K562 (cell line): ENCODE data around the gene RBM12. TPM values are rescaled to one million over a fixed set of nuclear protein-coding genes. Genes with fewer than 3 reads are reported as not detected.

Experiments used
- ATAC-seq: fragments of 200-7000 bp; cut with Tn5 transposase; 3 replicates; pipeline ENCODE4 v1.9.1; 2020; ENCODE audit warnings: moderate library complexity
- BruUV-seq: library from RNA; stranded (reverse); fragments of 400-500 nt; replicated peaks from 2 replicates; lab custom pipeline; 2021; lab: Mats Ljungman, UMichigan
- CTCF ChIA-PET: fragments of 300-600 bp; formaldehyde crosslinking; extraction: SDS; loops from one replicate; lab custom pipeline; 2021; ENCODE audit warnings: low intra/inter-chr PET ratio; lab: Yijun Ruan, JAX
- POLR2A ChIA-PET: fragments of 300-600, 350-650 bp; sonication (Branson Sonifier 250); formaldehyde crosslinking; extraction: SDS; loops from one replicate; lab custom pipeline; 2021; ENCODE audit warnings: antibody characterized with exemption, inconsistent platforms; lab: Yijun Ruan, JAX
- DNase-seq, 4 experiments: peaks; one replicate each; pipeline versions ENCODE4 v3.0.0 to v3.0.0-alpha.2; 2011 to 2018; ENCODE audit warnings: low spot score in 3 of 4, mixed read lengths in 3 of 4; ENCODE audit errors: extremely low read depth in 1 of 4
- FAIRE-seq: peaks from 2 replicates; lab custom pipeline; 2011; peaks lifted over from hg19 to GRCh38; lab: Jason Lieb, UNC
- H2AFZ ChIP-seq: 2 replicates; pipeline ENCODE4 v1.6.0; 2011; ENCODE audit warnings: low read depth, low read length, control low read depth, inconsistent platforms
- H3K27ac ChIP-seq: fragments of 200-600 bp; 3 replicates; pipeline ENCODE4 v1.8.0; 2011; ENCODE audit warnings: low read depth, mild to moderate bottlenecking, control low read depth, inconsistent platforms, low read length, moderate library complexity, mixed read lengths; ENCODE audit errors: extremely low read depth
- H3K27me3 ChIP-seq, 2 experiments: fragments of 300-600 bp in 1 of 2; 2 replicates in 1 of 2; 3 replicates in 1 of 2; pipeline versions ENCODE4 v1.6.0 to v1.8.0; 2011; ENCODE audit warnings: inconsistent platforms in 2 of 2, low read length in 2 of 2, mild to moderate bottlenecking in 1 of 2, mixed read lengths in 1 of 2, moderate library complexity in 1 of 2; ENCODE audit not compliant: control insufficient read depth in 2 of 2, insufficient read depth in 2 of 2
- H3K36me3 ChIP-seq: fragments of 300-600 bp; 3 replicates; pipeline ENCODE4 v1.8.0; 2011; ENCODE audit warnings: mild to moderate bottlenecking, low read length, inconsistent platforms; ENCODE audit not compliant: control insufficient read depth, insufficient read depth
- H3K4me1 ChIP-seq, 2 experiments: fragments of 200-600 bp in 1 of 2; replicated peaks in 1 of 2; 2 replicates in 1 of 2; 3 replicates in 1 of 2; pipeline versions ENCODE4 v1.5.1 to v1.8.0; 2011; ENCODE audit warnings: inconsistent platforms in 2 of 2, low read length in 2 of 2, mild to moderate bottlenecking in 1 of 2, mixed read lengths in 1 of 2, moderate library complexity in 1 of 2; ENCODE audit not compliant: control insufficient read depth in 2 of 2, insufficient read depth in 2 of 2
- H3K4me2 ChIP-seq: 2 replicates; pipeline ENCODE4 v1.6.1; 2011; ENCODE audit warnings: low read length, control low read depth, inconsistent platforms, mixed read lengths; ENCODE audit not compliant: insufficient read depth
- H3K4me3 ChIP-seq: fragments of 200-600 bp; sonication (generic), shearing (Covaris generic); 2 replicates; pipeline ENCODE4 v1.5.1; 2016; ENCODE audit warnings: control low read depth, inconsistent platforms
- H3K79me2 ChIP-seq: fragments of 200-600 bp; 3 replicates; pipeline ENCODE4 v1.8.0; 2011; ENCODE audit warnings: low read length, inconsistent platforms; ENCODE audit not compliant: control insufficient read depth, insufficient read depth
- H3K9ac ChIP-seq, 2 experiments: 2 replicates each; pipeline versions ENCODE4 v1.6.0 to v1.6.1; 2011; ENCODE audit warnings: low read depth in 2 of 2, low read length in 2 of 2, control low read depth in 1 of 2, inconsistent platforms in 1 of 2, mild to moderate bottlenecking in 1 of 2, mixed read lengths in 1 of 2; ENCODE audit not compliant: insufficient read depth in 1 of 2
- H3K9me1 ChIP-seq: one replicate; pipeline ENCODE4 v1.6.0; 2011; ENCODE audit warnings: inconsistent platforms, mild to moderate bottlenecking, low read length, moderate library complexity; ENCODE audit not compliant: control insufficient read depth, insufficient read depth
- H3K9me3 ChIP-seq: replicated peaks from 2 replicates; pipeline ENCODE4 v1.5.1; 2011; ENCODE audit warnings: low read depth, low read length, inconsistent platforms; ENCODE audit not compliant: control insufficient read depth, insufficient read depth
- H4K20me1 ChIP-seq: replicated peaks from 2 replicates; pipeline ENCODE4 v1.6.1; 2011; ENCODE audit warnings: low read length, inconsistent platforms, mixed read lengths; ENCODE audit not compliant: control insufficient read depth, insufficient read depth
- SMARCA4 ChIP-seq: fragments of 450-650 bp; IDR thresholded peaks from 2 replicates; pipeline ENCODE4 v1.6.1; 2016
- WGBS: fragments of 100-300 bp; shearing (Covaris generic); methylation state at CpG from one replicate; pipeline ENCODE4 v1.1.6; 2016; ENCODE audit warnings: low coverage, mixed read lengths; ENCODE audit not compliant: insufficient coverage; ENCODE audit errors: missing lambda C conversion rate; 5-methylcytosine and 5-hydroxymethylcytosine counted together
- in situ Hi-C: fragments of 300-500 bp; cut with MboI; formaldehyde crosslinking; loops from 4 replicates; pipeline ENCODE4 v1.15.0; 2018; ENCODE audit warnings: inconsistent platforms, mixed read lengths
- intact Hi-C: fragments of 100-400 bp; cut with micrococcal nuclease; formaldehyde crosslinking; loops from 2 replicates; pipeline ENCODE4 v1.14.2; 2022
- polyA plus RNA-seq, 8 experiments: library from polyadenylated mRNA; depleted of rRNA in 4 of 8; stranded (reverse) in 5 of 8; unstranded in 3 of 8; fragments of >200 nt; fragmentation: Nextera tagmentation in 2 of 8; fragmentation: Illumina TruSeq in 1 of 8; extraction: Ambion mirVana in 2 of 8; extraction: Trizol in 1 of 8; gene quantifications; 2 replicates each; pipeline versions ENCODE4 v1.2.1 to v1.2.3, GENCODE V29; 2011 to 2014; ENCODE audit warnings: inconsistent platforms in 1 of 8, missing spikeins in 1 of 8
- total RNA-seq, 7 experiments: library from RNA; depleted of rRNA in 6 of 7; stranded (reverse); fragments of >200 nt in 6 of 7; fragmentation: Illumina TruSeq in 2 of 7; extraction: Trizol in 2 of 7; gene quantifications; 2 replicates each; pipeline versions ENCODE4 v1.2.1 to v1.2.3, GENCODE V29; 2011 to 2021; ENCODE audit warnings: low replicate concordance in 1 of 7
- TF ChIP-seq, protein P1 (sequence below), 2 experiments: fragments of 450-650 bp in 1 of 2; IDR thresholded peaks; 2 replicates each; pipeline ENCODE4 v1.6.1; 2011 to 2017; ENCODE audit warnings: low read depth in 2 of 2, antibody characterized with exemption in 1 of 2, borderline replicate concordance in 1 of 2, low read length in 1 of 2, mild to moderate bottlenecking in 1 of 2, mixed read lengths in 1 of 2; ENCODE audit not compliant: control insufficient read depth in 1 of 2

RBM12 gene
- total and polyA plus RNA-seq, 9 of the 15 experiments (the other 6 are each of a cell fraction or from before 2014, with no cell fraction given), result 5.0 to 162 (median 73.3) TPM

DNA sequence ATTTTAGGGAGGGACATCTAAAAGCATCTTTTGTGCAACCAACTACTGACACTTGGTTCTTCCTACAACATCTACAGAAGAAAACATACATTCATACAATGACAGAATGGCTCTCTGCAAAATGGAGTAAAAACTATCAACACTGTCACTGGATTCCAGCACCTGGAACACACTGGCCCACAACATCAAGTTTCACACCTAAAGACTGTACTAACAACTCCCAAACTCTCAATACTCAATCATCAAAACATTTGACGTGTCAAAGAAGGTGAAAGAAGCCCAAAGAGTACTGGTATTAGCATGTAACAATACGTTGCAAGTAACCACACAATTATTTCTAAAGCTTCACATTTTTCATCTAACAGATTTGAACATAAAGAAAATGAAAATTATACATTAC is 2.1 kb downstream of the RBM12 start:
- no peak for TF ChIP-seq SMARCA4
- TF ChIP-seq, protein P1, sequence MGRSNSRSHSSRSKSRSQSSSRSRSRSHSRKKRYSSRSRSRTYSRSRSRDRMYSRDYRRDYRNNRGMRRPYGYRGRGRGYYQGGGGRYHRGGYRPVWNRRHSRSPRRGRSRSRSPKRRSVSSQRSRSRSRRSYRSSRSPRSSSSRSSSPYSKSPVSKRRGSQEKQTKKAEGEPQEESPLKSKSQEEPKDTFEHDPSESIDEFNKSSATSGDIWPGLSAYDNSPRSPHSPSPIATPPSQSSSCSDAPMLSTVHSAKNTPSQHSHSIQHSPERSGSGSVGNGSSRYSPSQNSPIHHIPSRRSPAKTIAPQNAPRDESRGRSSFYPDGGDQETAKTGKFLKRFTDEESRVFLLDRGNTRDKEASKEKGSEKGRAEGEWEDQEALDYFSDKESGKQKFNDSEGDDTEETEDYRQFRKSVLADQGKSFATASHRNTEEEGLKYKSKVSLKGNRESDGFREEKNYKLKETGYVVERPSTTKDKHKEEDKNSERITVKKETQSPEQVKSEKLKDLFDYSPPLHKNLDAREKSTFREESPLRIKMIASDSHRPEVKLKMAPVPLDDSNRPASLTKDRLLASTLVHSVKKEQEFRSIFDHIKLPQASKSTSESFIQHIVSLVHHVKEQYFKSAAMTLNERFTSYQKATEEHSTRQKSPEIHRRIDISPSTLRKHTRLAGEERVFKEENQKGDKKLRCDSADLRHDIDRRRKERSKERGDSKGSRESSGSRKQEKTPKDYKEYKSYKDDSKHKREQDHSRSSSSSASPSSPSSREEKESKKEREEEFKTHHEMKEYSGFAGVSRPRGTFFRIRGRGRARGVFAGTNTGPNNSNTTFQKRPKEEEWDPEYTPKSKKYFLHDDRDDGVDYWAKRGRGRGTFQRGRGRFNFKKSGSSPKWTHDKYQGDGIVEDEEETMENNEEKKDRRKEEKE (IDR thresholded peaks at IDR 0.05; ENCODE audit: borderline replicate concordance in 1 of 2, control insufficient read depth in 1 of 2, low read depth in 2 of 2, low read length in 1 of 2), result no peak
- in situ Hi-C loops (no loop called here), intact Hi-C loops (loop anchor here (5.0 kb wide), 1 partner anchor 45 kb away; the partner anchor contains the start of gene SPAG4)
- BruUV-seq, result no TSS peak
- no peak overlapping the region for H3K27ac ChIP-seq
- H3K79me2 ChIP-seq, result peaks cover 76% of the 10 kb centered on the region
- H3K27me3 ChIP-seq, result no peaks in the 10 kb centered on the region
- peaks cover 41% of the 10 kb centered on the region for H4K20me1 ChIP-seq
- peak overlapping the region in 1 of 2 experiments; percentile 92; a peak in 2 of 4 replicates for H3K9ac ChIP-seq
- peak overlapping the region; percentile 57 for H3K4me3 ChIP-seq
- 0% methylated on average over 2 of the region's 2 CpGs for WGBS
- H2AFZ ChIP-seq, result no peak overlapping the region
- FAIRE-seq (no peak), ATAC-seq (no peak), DNase-seq (no peak)
- peaks cover 22 to 24% of the 10 kb centered on the region in 2 experiments; a peak in 4 of 5 replicates for H3K4me1 ChIP-seq
- ChIA-PET CTCF (no interaction called here), POLR2A (interaction anchor here (0.6 to 2.9 kb wide), 5 partner anchors 8 to 603 kb away, joined by 3 to 26 read pairs (median 3); no protein-coding TSS in a partner anchor)
- H3K9me3 ChIP-seq, result no peaks in the 10 kb centered on the region
- H3K9me1 ChIP-seq, result no peaks in the 10 kb centered on the region
- peaks cover 5% of the 10 kb centered on the region; the same call in 2 of the 3 replicates for H3K36me3 ChIP-seq
- H3K4me2 ChIP-seq, result peak overlapping the region; percentile 89
